ENCODE results near the gene RADX.

- no peak for TF ChIP-seq CTCF (tag by site-specific recombination; IDR thresholded peaks at IDR 0.05)
- no peak for TF ChIP-seq GLIS1 (tag by site-specific recombination; IDR thresholded peaks at IDR 0.05)
- TF ChIP-seq ZNF10 (tag by site-specific recombination; IDR thresholded peaks at IDR 0.05), result no peak
- no peak for TF ChIP-seq ZNF335 (tag by site-specific recombination; conservative IDR thresholded peaks at IDR 0.05)
- TF ChIP-seq ZNF292 (tag by site-specific recombination; IDR thresholded peaks at IDR 0.05; ENCODE audit: borderline replicate concordance, low read depth), result no peak
- TF ChIP-seq, protein P1, sequence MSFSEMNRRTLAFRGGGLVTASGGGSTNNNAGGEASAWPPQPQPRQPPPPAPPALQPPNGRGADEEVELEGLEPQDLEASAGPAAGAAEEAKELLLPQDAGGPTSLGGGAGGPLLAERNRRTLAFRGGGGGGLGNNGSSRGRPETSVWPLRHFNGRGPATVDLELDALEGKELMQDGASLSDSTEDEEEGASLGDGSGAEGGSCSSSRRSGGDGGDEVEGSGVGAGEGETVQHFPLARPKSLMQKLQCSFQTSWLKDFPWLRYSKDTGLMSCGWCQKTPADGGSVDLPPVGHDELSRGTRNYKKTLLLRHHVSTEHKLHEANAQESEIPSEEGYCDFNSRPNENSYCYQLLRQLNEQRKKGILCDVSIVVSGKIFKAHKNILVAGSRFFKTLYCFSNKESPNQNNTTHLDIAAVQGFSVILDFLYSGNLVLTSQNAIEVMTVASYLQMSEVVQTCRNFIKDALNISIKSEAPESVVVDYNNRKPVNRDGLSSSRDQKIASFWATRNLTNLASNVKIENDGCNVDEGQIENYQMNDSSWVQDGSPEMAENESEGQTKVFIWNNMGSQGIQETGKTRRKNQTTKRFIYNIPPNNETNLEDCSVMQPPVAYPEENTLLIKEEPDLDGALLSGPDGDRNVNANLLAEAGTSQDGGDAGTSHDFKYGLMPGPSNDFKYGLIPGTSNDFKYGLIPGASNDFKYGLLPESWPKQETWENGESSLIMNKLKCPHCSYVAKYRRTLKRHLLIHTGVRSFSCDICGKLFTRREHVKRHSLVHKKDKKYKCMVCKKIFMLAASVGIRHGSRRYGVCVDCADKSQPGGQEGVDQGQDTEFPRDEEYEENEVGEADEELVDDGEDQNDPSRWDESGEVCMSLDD (tag by site-specific recombination; IDR thresholded peaks at IDR 0.05), result no peak
- no peak for TF ChIP-seq YY1 (tag by site-specific recombination; IDR thresholded peaks at IDR 0.05)
- no peak for TF ChIP-seq ZNF24 (tag by site-specific recombination; IDR thresholded peaks at IDR 0.05)
- no peak for TF ChIP-seq ZNF394 (tag by site-specific recombination; IDR thresholded peaks at IDR 0.05; ENCODE audit: borderline replicate concordance)
- TF ChIP-seq ZNF362 (tag by site-specific recombination; IDR thresholded peaks at IDR 0.05), result no peak
- TF ChIP-seq SP2 (tag by site-specific recombination; IDR thresholded peaks at IDR 0.05), result no peak
Observed at GRCh38 chrX:106566362-106566761, 45.4 kb upstream of the RADX start.
